ENCODE data around the gene SDF2L1.
"Not testable (repeated sequence)": the region's sequence is repeated elsewhere in the genome, so short reads cannot be mapped to it uniquely, and the experiment has no call there.

Gene SDF2L1

DNA sequence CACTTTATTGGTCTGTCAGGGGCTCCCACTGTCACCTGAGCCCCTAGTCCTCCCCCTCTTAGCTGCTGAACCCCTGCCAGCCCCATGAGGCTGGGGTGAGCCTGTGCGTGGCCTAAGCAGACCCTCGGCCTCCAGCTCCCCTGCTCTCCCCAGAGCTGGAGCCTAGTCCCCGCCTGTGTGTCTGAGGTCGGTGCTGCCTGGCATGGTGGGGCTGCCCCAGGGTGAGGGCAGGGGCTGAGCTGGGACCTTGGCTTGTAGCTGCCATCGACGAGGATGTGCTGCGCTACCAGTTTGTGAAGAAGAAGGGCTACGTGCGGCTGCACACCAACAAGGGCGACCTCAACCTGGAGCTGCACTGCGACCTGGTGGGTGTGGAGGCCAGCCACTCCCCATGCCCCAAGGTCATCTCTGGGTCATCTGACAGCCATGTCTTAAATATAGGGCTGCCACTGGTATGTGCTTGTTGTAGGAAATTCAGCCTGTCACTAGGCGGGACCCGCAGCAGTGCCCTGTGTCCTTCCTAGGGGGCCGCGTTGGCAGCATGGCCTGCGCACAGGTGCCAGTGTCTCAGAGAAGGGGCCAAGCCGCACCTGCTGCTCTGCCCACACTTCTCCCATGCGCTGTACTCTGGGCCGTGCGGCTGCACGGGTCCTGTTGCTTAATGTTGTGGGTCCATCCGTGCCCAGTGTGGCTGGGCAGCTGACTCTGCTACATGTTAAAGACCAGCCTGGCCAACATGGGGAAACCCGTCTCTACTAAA is 44.7 kb downstream of the SDF2L1 start:
- DNase-seq (ENCODE audit: low spot score) = no peak

DNA sequence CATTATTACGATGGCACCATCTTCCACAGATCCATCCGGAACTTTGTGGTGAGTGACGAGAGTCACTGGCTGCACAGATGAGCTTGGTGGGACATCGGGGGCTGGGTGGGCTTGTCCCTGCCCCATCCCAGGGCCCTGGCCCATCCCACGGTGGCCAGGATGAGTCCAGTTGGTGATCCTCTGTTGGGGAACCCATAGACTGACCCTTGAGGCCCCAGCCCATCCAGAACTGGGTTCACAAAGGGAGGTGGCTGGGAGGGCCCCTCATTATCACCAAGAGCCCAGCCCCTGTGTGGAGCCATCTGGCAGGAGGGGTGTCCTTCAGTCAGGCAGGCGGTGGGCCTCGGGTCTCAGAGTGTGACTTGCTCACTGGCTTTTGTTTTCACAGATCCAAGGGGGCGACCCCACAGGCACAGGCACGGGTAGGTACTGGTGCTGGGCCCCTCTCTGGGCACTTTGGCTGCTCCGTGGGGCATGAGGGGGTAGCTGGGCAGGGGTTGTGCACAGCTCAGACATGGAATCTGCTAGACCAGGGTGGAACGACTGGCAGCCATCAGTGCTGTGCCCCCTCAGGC is 45.7 kb downstream of the SDF2L1 start:
- DNase-seq (ENCODE audit: low spot score) = no peak

DNA sequence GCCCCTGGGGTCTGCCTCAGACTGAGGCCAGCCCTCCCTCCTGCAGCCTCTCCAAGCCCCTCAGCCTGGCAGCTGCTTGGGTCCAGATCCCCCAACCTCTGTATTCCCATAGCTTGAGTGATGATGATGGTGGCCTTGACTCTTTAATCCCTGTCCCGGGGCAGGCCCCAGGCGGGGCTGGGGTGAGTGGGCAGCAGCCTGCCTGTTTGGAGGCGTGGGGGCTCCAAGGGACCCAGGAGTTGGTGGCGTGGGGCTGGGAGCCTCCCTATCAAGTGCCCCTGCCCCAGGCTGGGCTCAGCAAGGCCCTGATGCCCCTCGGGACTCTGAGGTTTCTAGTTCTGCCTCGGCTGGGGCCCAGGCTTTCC is 46.2 kb downstream of the SDF2L1 start:
- no peak for DNase-seq (ENCODE audit: low spot score)

DNA sequence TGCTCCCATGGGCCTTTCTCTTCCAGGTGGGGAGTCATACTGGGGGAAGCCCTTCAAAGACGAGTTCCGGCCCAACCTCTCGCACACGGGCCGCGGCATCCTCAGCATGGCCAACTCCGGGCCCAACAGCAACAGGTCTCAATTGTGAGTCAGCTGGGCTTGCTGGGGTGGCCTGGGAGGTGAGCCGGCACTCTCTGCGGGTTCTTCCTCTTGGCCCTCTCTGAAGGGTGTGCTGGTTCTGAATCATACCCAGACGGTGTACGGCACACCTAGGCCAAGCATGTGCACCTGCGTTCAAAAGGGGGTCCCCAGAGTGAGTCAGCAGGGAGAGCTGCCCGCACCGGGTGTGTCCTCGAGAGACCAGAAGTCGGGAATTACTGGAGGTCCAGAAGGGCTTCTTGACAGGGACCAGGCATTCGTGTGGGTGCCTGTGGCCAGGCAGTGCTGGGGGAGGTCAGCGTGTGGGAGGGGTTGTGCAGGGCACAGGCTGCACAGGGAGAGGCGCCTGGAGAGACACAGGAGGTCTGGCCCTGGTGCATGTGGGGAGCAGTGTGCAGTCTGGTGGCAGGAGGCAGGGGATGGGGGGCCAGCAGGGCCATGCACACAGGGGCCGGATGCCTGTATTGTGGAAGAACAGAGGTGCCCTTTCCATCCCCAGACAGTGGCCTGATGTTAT is 46.7 kb downstream of the SDF2L1 start:
- no peak for DNase-seq (ENCODE audit: low spot score)

DNA sequence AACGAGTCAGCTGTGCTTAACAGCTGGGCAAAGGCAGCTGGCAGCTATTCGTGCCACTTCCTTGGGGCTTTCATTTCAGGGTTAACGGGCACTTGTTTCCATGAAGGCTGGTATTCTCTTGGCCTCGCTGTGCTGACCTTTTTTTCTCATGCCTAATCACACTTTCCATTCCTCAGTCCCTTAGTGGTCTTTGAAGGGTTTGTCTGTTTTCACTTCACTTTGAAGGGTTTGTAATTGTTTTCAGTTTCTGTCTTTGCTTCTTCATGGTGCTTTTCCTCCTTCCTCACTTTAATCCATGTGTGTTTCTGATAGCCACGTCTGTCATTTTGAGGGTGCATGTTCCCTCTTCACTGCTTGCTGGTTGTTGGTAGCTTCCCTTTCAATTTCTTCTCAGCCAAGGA is 48.3 kb downstream of the SDF2L1 start:
- no peak for DNase-seq (ENCODE audit: low spot score)

DNA sequence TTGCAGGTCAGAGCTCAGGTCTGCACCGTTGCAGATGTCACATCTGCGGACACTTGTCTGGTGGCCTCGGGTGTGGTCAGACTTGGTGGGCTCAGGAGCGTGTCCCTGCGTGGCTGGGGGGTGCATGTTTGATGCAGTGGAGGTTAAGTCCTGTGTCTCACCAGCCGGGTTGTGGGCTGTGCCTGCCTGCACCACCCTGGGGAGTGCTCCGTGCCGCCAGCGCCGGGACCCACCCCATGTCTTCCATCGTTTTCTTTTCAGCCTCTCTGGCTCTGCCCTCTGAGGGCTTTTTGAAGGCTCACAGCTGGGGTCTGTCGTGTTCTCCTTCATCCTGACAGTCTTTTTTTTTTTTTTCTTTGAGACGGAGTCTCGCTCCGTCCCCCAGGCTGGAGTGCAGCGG is 49.7 kb downstream of the SDF2L1 start:
- DNase-seq (ENCODE audit: low spot score) = no peak

DNA sequence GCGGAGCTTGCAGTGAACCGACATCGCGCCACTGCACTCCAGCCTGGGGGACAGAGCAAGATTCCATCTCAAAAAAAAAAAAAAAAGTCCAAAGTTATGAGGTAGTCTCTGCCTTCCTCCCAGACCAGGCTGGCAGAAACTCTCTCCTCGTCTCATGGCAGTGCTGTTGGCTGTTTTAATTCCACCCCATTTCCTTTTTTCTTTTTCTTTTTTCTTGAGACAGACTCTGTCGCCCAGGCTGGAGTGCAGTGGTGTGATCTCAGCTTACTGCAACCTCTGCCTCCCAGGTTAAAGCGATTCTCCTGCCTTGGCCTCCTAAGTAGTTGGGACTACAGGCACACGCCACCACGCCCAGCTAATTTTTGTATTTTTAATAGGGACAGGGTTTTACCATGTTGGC is 50.8 kb downstream of the SDF2L1 start:
- not testable (repeated sequence) for DNase-seq (ENCODE audit: low spot score)

DNA sequence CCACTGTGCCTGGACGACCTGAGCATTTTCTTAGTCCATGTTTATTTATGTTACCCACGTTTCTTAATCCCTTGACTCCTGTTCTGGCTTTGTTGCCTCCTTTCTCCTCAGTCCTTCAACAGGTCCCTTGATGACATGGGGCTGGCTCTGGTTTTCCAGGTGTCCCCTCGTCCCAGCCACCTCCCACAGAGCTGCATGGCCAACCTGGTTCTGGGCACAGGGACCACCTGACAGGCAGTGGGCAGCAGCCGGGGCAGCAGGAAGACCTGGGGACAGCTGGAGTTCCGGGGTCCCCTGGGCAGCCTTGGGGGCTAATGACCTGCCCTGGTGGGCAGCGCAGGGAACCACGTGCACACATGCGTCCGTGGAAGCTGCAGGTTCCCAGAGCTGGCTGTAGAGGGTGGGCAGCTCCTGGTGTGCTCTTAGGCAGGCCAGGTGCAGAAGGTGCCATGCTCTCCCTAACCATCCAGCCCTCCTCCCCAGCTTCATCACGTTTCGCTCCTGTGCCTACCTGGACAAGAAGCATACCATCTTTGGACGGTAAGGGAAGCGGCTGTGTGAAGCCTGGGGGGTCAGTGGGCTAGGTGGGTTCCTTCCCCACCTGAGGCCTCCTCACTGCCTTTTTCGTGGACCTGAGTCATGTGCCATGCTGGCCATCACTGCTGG is 51.4 kb downstream of the SDF2L1 start:
- no peak for DNase-seq (ENCODE audit: low spot score)
